HepG2 (cell line): ENCODE data around the gene SLCO3A1. TPM values are rescaled to one million over a fixed set of nuclear protein-coding genes. Genes with fewer than 3 reads are reported as not detected.

Experiments
- ATAC-seq: fragments of 200-7000 bp; cut with Tn5 transposase; 3 replicates; pipeline ENCODE4 v1.9.1; 2020; ENCODE audit warnings: mild to moderate bottlenecking, moderate library complexity
- BruUV-seq: library from RNA; stranded (reverse); fragments of 400-500 nt; replicated peaks from 2 replicates; lab custom pipeline; 2021; lab: Mats Ljungman, UMichigan
- CTCF ChIA-PET: fragments of 300-600 bp; formaldehyde crosslinking; extraction: SDS; loops from one replicate; lab custom pipeline; 2021; ENCODE audit warnings: low total read pairs, inconsistent platforms, low intra/inter-chr PET ratio; lab: Yijun Ruan, JAX
- POLR2A ChIA-PET: fragments of 350-600 bp; sonication (Branson Sonifier 250); formaldehyde crosslinking; loops from one replicate; lab custom pipeline; 2020; ENCODE audit warnings: antibody characterized with exemption, inconsistent platforms; lab: Yijun Ruan, JAX
- DNase-seq: peaks from one replicate; pipeline ENCODE4 v3.0.0-alpha.2; 2015; ENCODE audit warnings: low spot score
- FAIRE-seq: peaks from 3 replicates; lab custom pipeline; 2011; peaks lifted over from hg19 to GRCh38; lab: Jason Lieb, UNC
- H2AFZ ChIP-seq: one replicate; pipeline ENCODE4 v1.6.1; 2011; ENCODE audit warnings: low read length, inconsistent platforms
- H3K27ac ChIP-seq: fragments of 300-600 bp; 3 replicates; pipeline ENCODE4 v1.8.0; 2011; ENCODE audit warnings: mixed run types, mild to moderate bottlenecking, mixed read lengths, low read length, inconsistent platforms; ENCODE audit not compliant: insufficient read depth; ENCODE audit errors: extremely low read length
- H3K27me3 ChIP-seq, 2 experiments: fragments of 200-600 bp in 1 of 2; 2 replicates in 1 of 2; 3 replicates in 1 of 2; pipeline versions ENCODE4 v1.6.0 to v1.8.0; 2011; ENCODE audit warnings: low read length in 2 of 2, mild to moderate bottlenecking in 2 of 2, moderate library complexity in 2 of 2, inconsistent platforms in 1 of 2; ENCODE audit not compliant: insufficient read depth in 2 of 2, control insufficient read depth in 1 of 2
- H3K36me3 ChIP-seq, 2 experiments: fragments of 200-600 bp in 1 of 2; replicated peaks in 1 of 2; 2 replicates in 1 of 2; 3 replicates in 1 of 2; pipeline versions ENCODE4 v1.5.1 to v1.8.0; 2011; ENCODE audit warnings: low read length in 2 of 2, inconsistent platforms in 1 of 2; ENCODE audit not compliant: insufficient read depth in 2 of 2, control insufficient read depth in 1 of 2
- H3K4me1 ChIP-seq: 2 replicates; pipeline ENCODE4 v1.5.1; 2012; ENCODE audit warnings: low read length, inconsistent platforms; ENCODE audit not compliant: insufficient read depth
- H3K4me2 ChIP-seq: 2 replicates; pipeline ENCODE4 v1.6.0; 2011; ENCODE audit warnings: low read depth, low read length, inconsistent platforms
- H3K4me3 ChIP-seq, 3 experiments: fragments of 200-600 bp in 1 of 3; sonication (generic), shearing (Covaris generic) in 1 of 3; replicated peaks in 1 of 3; 2 replicates each; pipeline ENCODE4 v1.5.1; 2011 to 2016; ENCODE audit warnings: low read length in 3 of 3, inconsistent platforms in 2 of 3, low read depth in 2 of 3, mild to moderate bottlenecking in 2 of 3, control low read depth in 1 of 3, mixed read lengths in 1 of 3; ENCODE audit not compliant: insufficient read depth in 1 of 3
- H3K79me2 ChIP-seq: one replicate; pipeline ENCODE4 v1.6.1; 2011; ENCODE audit warnings: low read length, inconsistent platforms; ENCODE audit not compliant: insufficient read depth
- H3K9ac ChIP-seq: 2 replicates; pipeline ENCODE4 v1.6.0; 2011; ENCODE audit warnings: mild to moderate bottlenecking, low read depth, low read length, inconsistent platforms; ENCODE audit not compliant: insufficient read depth
- H3K9me3 ChIP-seq: 2 replicates; pipeline ENCODE4 v1.5.1; 2012; ENCODE audit warnings: mild to moderate bottlenecking, low read length
- H4K20me1 ChIP-seq: 2 replicates; pipeline ENCODE4 v1.6.0; 2011; ENCODE audit warnings: inconsistent platforms, mild to moderate bottlenecking, low read length, moderate library complexity; ENCODE audit not compliant: insufficient read depth
- CBX1 ChIP-seq: IDR thresholded peaks from one replicate; pipeline ENCODE4 v1.6.1; 2016; ENCODE audit warnings: antibody characterized with exemption, low read depth
- CREB3 ChIP-seq: sonication (generic); formaldehyde crosslinking; IDR thresholded peaks from 2 replicates; pipeline ENCODE4 v1.5.0; 2020; ENCODE audit warnings: missing genetic modification reagents
- DZIP1 ChIP-seq: sonication (generic); formaldehyde crosslinking; IDR thresholded peaks from 2 replicates; pipeline ENCODE4 v1.5.0; 2020; ENCODE audit warnings: mild to moderate bottlenecking, missing genetic modification reagents
- GMEB1 ChIP-seq: sonication (generic); formaldehyde crosslinking; IDR thresholded peaks from 2 replicates; pipeline ENCODE4 v1.5.1; 2020; ENCODE audit warnings: missing genetic modification reagents, mild to moderate bottlenecking, borderline replicate concordance
- HOXA7 ChIP-seq: sonication (generic); formaldehyde crosslinking; IDR thresholded peaks from 2 replicates; pipeline ENCODE4 v1.8.1; 2022; ENCODE audit warnings: mild to moderate bottlenecking, missing genetic modification reagents, moderate library complexity
- KAT7 ChIP-seq: IDR thresholded peaks from 2 replicates; pipeline ENCODE4 v1.6.1; 2018; ENCODE audit warnings: borderline replicate concordance, missing compliant biosample characterization
- MIER3 ChIP-seq: IDR thresholded peaks from 2 replicates; pipeline ENCODE4 v1.6.1; 2016; ENCODE audit warnings: missing compliant biosample characterization, borderline replicate concordance
- PCBP1 ChIP-seq: fragments of 200-400 bp; formaldehyde crosslinking; IDR thresholded peaks from 2 replicates; pipeline ENCODE4 v1.6.1; 2017; ENCODE audit warnings: mild to moderate bottlenecking, low read depth, low read length, borderline replicate concordance
- SNAI1 ChIP-seq: sonication (generic); formaldehyde crosslinking; IDR thresholded peaks from 2 replicates; pipeline ENCODE4 v1.5.0; 2020; ENCODE audit warnings: mild to moderate bottlenecking, missing genetic modification reagents, borderline replicate concordance
- ZBTB38 ChIP-seq: sonication (generic); formaldehyde crosslinking; IDR thresholded peaks from 2 replicates; pipeline ENCODE4 v1.5.1; 2020; ENCODE audit warnings: mild to moderate bottlenecking, missing genetic modification reagents
- ZFP41 ChIP-seq: sonication (generic); formaldehyde crosslinking; IDR thresholded peaks from 2 replicates; pipeline ENCODE4 v1.4.0; 2020; ENCODE audit warnings: mild to moderate bottlenecking, missing genetic modification reagents, borderline replicate concordance
- ZNF138 ChIP-seq: sonication (generic); formaldehyde crosslinking; IDR thresholded peaks from 2 replicates; pipeline ENCODE4 v1.5.0; 2020; ENCODE audit warnings: mild to moderate bottlenecking, low read depth, missing genetic modification reagents
- ZNF737 ChIP-seq: sonication (generic); formaldehyde crosslinking; IDR thresholded peaks from 2 replicates; pipeline ENCODE4 v1.5.0; 2020; ENCODE audit warnings: missing genetic modification reagents, mild to moderate bottlenecking, borderline replicate concordance
- WGBS: methylation state at CpG from one replicate; pipeline ENCODE4 v1.1.6; 2017; ENCODE audit warnings: low lambda C conversion rate; 5-methylcytosine and 5-hydroxymethylcytosine counted together
- in situ Hi-C: cut with HindIII; loops from 2 replicates; pipeline ENCODE4 v1.10.0; 2017; ENCODE audit warnings: low pct_unique_long_range_greater_than_20kb; ENCODE audit not compliant: extremely low pct_ligation_motif_present
- intact Hi-C: fragments of 100-400 bp; cut with micrococcal nuclease; formaldehyde crosslinking; loops from one replicate; pipeline ENCODE4 v1.10.0; 2022; ENCODE audit not compliant: unreplicated experiment
- polyA plus RNA-seq, 8 experiments: library from polyadenylated mRNA; depleted of rRNA in 3 of 8; stranded (reverse) in 7 of 8; unstranded in 1 of 8; fragments of >200 nt; fragmentation: Illumina TruSeq in 4 of 8; extraction: Trizol in 4 of 8; gene quantifications; 2 replicates each; pipeline versions ENCODE4 v1.2.1 to v1.2.3, GENCODE V29; 2011 to 2016; ENCODE audit warnings: low read depth in 4 of 8, missing spikeins in 1 of 8, mixed read lengths in 1 of 8; ENCODE audit not compliant: insufficient read depth in 1 of 8
- total RNA-seq, 5 experiments: library from RNA; depleted of rRNA; stranded (reverse); fragments of >200 nt; fragmentation: Illumina TruSeq; extraction: Trizol; gene quantifications; 2 replicates each; pipeline ENCODE4 v1.2.3, GENCODE V29; 2016; ENCODE audit warnings: low read depth in 1 of 5

The SLCO3A1 gene
- total and polyA plus RNA-seq, 2 of the 13 experiments (the other 11 are each of a cell fraction or from before 2014, with no cell fraction given), result 0.02 TPM; not detected in 1

GRCh38 chr15:91833056-91833455 is 20.5 kb upstream of the SLCO3A1 start:
- H3K4me1 ChIP-seq, result no peaks in the 10 kb centered on the region
- ATAC-seq, result no peak
- no peaks in the 10 kb centered on the region for H4K20me1 ChIP-seq
- POLR2A ChIA-PET, result no interaction called here
- CTCF ChIA-PET, result no interaction called here
- H3K4me2 ChIP-seq, result no peak overlapping the region
- H2AFZ ChIP-seq, result no peak overlapping the region
- H3K27me3 ChIP-seq, result no peaks in the 10 kb centered on the region
- in situ Hi-C loops, result no loop called here
- no peak for FAIRE-seq
- TF ChIP-seq KAT7 (CRISPR knock-in tag) (no peak), MIER3 (CRISPR knock-in tag) (no peak), CBX1 (no peak), ZNF138 (no peak), GMEB1 (CRISPR knock-in tag) (no peak), CREB3 (no peak)
- 0% methylated on average over 2 of the region's 2 CpGs for WGBS
- intact Hi-C loops, result no loop called here
- no peak overlapping the region for H3K9ac ChIP-seq
- no peaks in the 10 kb centered on the region for H3K9me3 ChIP-seq
- H3K4me3 ChIP-seq, result no peak overlapping the region
- DNase-seq, result no peak
- no peaks in the 10 kb centered on the region for H3K36me3 ChIP-seq
- no TSS peak for BruUV-seq
- H3K79me2 ChIP-seq, result no peaks in the 10 kb centered on the region
- H3K27ac ChIP-seq, result no peak overlapping the region

- FAIRE-seq, result no peak
- H3K36me3 ChIP-seq, result no peaks in the 10 kb centered on the region
- no peaks in the 10 kb centered on the region for H4K20me1 ChIP-seq
- no peak overlapping the region for H3K9ac ChIP-seq
- ATAC-seq, result no peak
- BruUV-seq, result no TSS peak
- H3K9me3 ChIP-seq, result no peaks in the 10 kb centered on the region
- DNase-seq, result no peak
- WGBS, result 23% methylated on average over 6 of the region's 6 CpGs
- H3K79me2 ChIP-seq, result no peaks in the 10 kb centered on the region
- CTCF ChIA-PET, result no interaction called here
- H2AFZ ChIP-seq, result no peak overlapping the region
- intact Hi-C loops, result no loop called here
- H3K4me3 ChIP-seq, result no peak overlapping the region
- no peaks in the 10 kb centered on the region for H3K27me3 ChIP-seq
- in situ Hi-C loops, result no loop called here
- no peak overlapping the region for H3K4me2 ChIP-seq
- H3K27ac ChIP-seq, result no peak overlapping the region
- no peaks in the 10 kb centered on the region for H3K4me1 ChIP-seq
- POLR2A ChIA-PET, result no interaction called here
- no peak for TF ChIP-seq SNAI1 (CRISPR knock-in tag)
- no peak for TF ChIP-seq ZFP41 (CRISPR knock-in tag)
- no peak for TF ChIP-seq ZBTB38 (CRISPR knock-in tag)
- no peak for TF ChIP-seq ZNF737 (CRISPR knock-in tag)
- no peak for TF ChIP-seq HOXA7 (CRISPR knock-in tag)
- TF ChIP-seq DZIP1, result no peak
- no peak for TF ChIP-seq PCBP1
Observed at GRCh38 chr15:91839867-91840266, 13.6 kb upstream of the SLCO3A1 start.
